Gastrocnemius medialis (tissue), 4 donors: ENCODE measurements around the gene ERO1B.
"Not testable (repeated sequence)": the region's sequence is repeated elsewhere in the genome, so short reads cannot be mapped to it uniquely, and the experiment has no call there.

Source experiments
- CTCF ChIP-seq, 5 experiments: fragments of 450-650 bp in 3 of 5; fragments of 200-600 bp in 2 of 5; sonication (generic) in 2 of 5; IDR thresholded peaks in 4 of 5; conservative IDR thresholded peaks in 1 of 5; 1 replicate in 4 of 5; 2 replicates in 1 of 5; pipeline ENCODE4 v1.5.1; 2016 to 2019; ENCODE audit warnings: antibody characterized with exemption in 5 of 5, mild to moderate bottlenecking in 3 of 5, moderate library complexity in 3 of 5
- POLR2A ChIP-seq, 2 donors: fragments of 450-650 bp; IDR thresholded peaks; one replicate each; pipeline ENCODE4 v1.6.1; 2017; ENCODE audit warnings: antibody characterized with exemption in 2 of 2, mild to moderate bottlenecking in 2 of 2, moderate library complexity in 2 of 2

DNA sequence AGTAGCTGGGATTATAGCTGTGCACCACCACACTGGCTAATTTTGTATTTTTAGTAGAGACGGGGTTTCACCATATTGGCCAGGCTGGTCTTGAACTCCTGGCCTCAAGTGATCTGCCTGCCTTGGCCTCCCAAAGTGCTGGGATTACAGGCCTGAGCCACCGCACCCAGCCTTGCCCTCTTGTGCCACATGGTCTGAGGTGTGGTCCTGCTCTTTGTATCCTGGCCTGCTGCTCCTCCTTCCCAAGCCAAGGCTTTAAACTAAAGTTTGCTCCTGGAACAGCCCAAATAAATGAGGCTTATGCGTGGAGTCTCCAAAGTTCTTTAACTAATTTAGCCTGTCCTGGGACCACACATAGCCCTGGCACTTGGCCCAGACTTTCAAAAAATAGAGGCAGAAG is 49.7 kb upstream of the ERO1B start:
- TF ChIP-seq POLR2A (IDR thresholded peaks at IDR 0.05); CTCF (IDR thresholded peaks at IDR 0.05 in 4 of 5, conservative IDR thresholded peaks at IDR 0.05 in 1 of 5): not testable (repeated sequence)
